ENCODE measurements around the gene LIN7A.

The LIN7A gene

DNA sequence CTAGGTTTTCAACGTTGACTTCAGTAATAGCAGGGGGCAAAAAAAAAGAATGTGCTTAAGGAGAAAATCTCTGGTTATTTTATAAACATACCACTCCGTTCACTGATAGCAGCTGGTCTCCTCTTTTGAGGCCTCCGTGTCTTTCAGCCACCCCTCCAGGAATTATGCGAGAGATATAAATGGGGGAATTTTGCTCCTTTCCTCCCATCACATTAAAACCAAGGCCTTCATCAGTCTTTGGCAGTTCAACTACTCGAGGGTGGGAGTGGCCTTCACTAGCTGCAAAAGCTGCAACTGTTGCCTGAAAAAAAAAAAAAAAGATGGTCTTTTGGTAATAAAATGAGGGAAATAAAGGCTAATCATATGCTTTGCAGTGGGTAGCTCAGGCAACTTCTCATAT lies 92.1 kb downstream of the LIN7A start:
- no peak for DNase-seq
- H3K4me3 ChIP-seq (ENCODE audit: low read depth in 1 of 2, low read length in 2 of 2), result no peak overlapping the region

DNA sequence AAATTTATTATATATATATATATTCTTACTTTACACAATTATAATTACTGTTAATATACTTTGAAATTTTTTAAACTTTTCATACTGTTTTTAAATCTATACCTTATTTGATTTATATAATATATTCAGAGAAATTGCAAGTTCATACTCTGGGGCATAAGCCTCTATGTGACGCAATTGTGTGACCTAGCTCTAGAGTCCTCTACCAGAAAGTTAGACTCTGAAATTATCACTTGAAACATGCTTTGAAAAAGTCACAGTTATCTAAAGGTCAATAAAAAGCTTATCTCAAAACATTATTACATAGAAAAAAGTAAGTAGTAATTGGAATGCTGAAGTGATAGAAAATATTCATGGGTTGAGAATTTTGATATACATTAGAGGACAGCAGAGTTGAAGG lies 93.8 kb downstream of the LIN7A start:
- TF ChIP-seq, protein P1, sequence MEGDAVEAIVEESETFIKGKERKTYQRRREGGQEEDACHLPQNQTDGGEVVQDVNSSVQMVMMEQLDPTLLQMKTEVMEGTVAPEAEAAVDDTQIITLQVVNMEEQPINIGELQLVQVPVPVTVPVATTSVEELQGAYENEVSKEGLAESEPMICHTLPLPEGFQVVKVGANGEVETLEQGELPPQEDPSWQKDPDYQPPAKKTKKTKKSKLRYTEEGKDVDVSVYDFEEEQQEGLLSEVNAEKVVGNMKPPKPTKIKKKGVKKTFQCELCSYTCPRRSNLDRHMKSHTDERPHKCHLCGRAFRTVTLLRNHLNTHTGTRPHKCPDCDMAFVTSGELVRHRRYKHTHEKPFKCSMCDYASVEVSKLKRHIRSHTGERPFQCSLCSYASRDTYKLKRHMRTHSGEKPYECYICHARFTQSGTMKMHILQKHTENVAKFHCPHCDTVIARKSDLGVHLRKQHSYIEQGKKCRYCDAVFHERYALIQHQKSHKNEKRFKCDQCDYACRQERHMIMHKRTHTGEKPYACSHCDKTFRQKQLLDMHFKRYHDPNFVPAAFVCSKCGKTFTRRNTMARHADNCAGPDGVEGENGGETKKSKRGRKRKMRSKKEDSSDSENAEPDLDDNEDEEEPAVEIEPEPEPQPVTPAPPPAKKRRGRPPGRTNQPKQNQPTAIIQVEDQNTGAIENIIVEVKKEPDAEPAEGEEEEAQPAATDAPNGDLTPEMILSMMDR (IDR thresholded peaks at IDR 0.05; ENCODE audit: borderline replicate concordance, extremely low read depth, low read length, poor library complexity, severe bottlenecking), result no peak
- no peak for TF ChIP-seq EZH2 (IDR thresholded peaks at IDR 0.05; ENCODE audit: borderline replicate concordance, low read depth, low read length, severe bottlenecking)
- H3K36me3 ChIP-seq (ENCODE audit: insufficient read depth, low read length), result no peaks in the 10 kb centered on the region
- H3K79me2 ChIP-seq (ENCODE audit: insufficient read depth, low read length), result no peaks in the 10 kb centered on the region
- H2AFZ ChIP-seq (ENCODE audit: low read depth, low read length), result no peak overlapping the region
- H3K27me3 ChIP-seq (ENCODE audit: insufficient read depth, low read length, poor library complexity), result no peaks in the 10 kb centered on the region
- no peaks in the 10 kb centered on the region for H4K20me1 ChIP-seq (ENCODE audit: insufficient read depth, low read length)
- no peak overlapping the region for H3K9ac ChIP-seq (ENCODE audit: low read depth, low read length)
- DNase-seq (no peak), ATAC-seq (ENCODE audit: insufficient read depth, low read depth) (no peak)
- H3K4me2 ChIP-seq (ENCODE audit: insufficient read depth, low read length), result no peak overlapping the region
- no peak overlapping the region for H3K4me3 ChIP-seq (ENCODE audit: low read depth in 1 of 2, low read length in 2 of 2)
- H3K4me1 ChIP-seq (ENCODE audit: insufficient read depth, low read length), result no peaks in the 10 kb centered on the region
- no peak overlapping the region for H3K27ac ChIP-seq (ENCODE audit: low read length)
- H3K9me3 ChIP-seq (ENCODE audit: insufficient read depth, low read length, severe bottlenecking), result no peaks in the 10 kb centered on the region

More for the DNA sequence above, 92.1 kb downstream of the LIN7A start:
- TF ChIP-seq EZH2 (IDR thresholded peaks at IDR 0.05; ENCODE audit: borderline replicate concordance, low read depth, low read length, severe bottlenecking), result no peak
- TF ChIP-seq, protein P1 (IDR thresholded peaks at IDR 0.05; ENCODE audit: borderline replicate concordance, extremely low read depth, low read length, poor library complexity, severe bottlenecking), result no peak
- Histone ChIP-seq H3K4me2 (ENCODE audit: insufficient read depth, low read length) (no peak overlapping the region), H3K36me3 (ENCODE audit: insufficient read depth, low read length) (no peaks in the 10 kb centered on the region), H3K9me3 (ENCODE audit: insufficient read depth, low read length, severe bottlenecking) (no peaks in the 10 kb centered on the region), H4K20me1 (ENCODE audit: insufficient read depth, low read length) (no peaks in the 10 kb centered on the region), H3K4me1 (ENCODE audit: insufficient read depth, low read length) (no peaks in the 10 kb centered on the region), H3K79me2 (ENCODE audit: insufficient read depth, low read length) (no peaks in the 10 kb centered on the region), H3K9ac (ENCODE audit: low read depth, low read length) (no peak overlapping the region), H3K27me3 (ENCODE audit: insufficient read depth, low read length, poor library complexity) (no peaks in the 10 kb centered on the region), H2AFZ (ENCODE audit: low read depth, low read length) (no peak overlapping the region), H3K27ac (ENCODE audit: low read length) (no peak overlapping the region)
- no peak for ATAC-seq (ENCODE audit: insufficient read depth, low read depth)

DNA sequence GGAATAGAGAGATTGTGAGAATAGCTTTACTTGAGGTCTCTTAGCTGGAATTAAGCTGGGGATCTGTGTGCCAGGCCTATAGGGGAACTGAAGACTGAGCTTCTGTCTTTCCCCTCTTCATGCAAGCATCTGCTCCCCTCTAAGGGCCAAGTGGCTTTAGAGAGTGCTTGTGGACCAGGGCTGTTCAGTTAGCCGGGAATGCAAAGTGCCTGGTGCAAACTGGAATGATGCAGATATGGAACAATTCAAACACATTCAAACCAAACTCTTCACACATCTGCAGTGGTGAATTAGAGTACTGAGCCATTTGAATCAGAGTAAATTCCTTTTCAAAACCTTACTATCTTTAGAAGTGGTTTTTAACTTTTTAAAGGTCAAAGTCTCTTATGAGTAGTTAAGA lies 99.0 kb downstream of the LIN7A start:
- no peak for DNase-seq
- no peak for ATAC-seq (ENCODE audit: insufficient read depth, low read depth)

More for the DNA sequence above, 99.0 kb downstream of the LIN7A start:
- no peak overlapping the region for H3K9ac ChIP-seq (ENCODE audit: low read depth, low read length)
- no peaks in the 10 kb centered on the region for H4K20me1 ChIP-seq (ENCODE audit: insufficient read depth, low read length)
- no peak overlapping the region for H2AFZ ChIP-seq (ENCODE audit: low read depth, low read length)
- no peaks in the 10 kb centered on the region for H3K9me3 ChIP-seq (ENCODE audit: insufficient read depth, low read length, severe bottlenecking)
- H3K4me2 ChIP-seq (ENCODE audit: insufficient read depth, low read length), result no peak overlapping the region
- H3K27ac ChIP-seq (ENCODE audit: low read length), result no peak overlapping the region
- H3K4me3 ChIP-seq (ENCODE audit: low read depth in 1 of 2, low read length in 2 of 2), result no peak overlapping the region
- no peaks in the 10 kb centered on the region for H3K36me3 ChIP-seq (ENCODE audit: insufficient read depth, low read length)
- TF ChIP-seq, protein P1 (IDR thresholded peaks at IDR 0.05; ENCODE audit: borderline replicate concordance, extremely low read depth, low read length, poor library complexity, severe bottlenecking), result no peak
- TF ChIP-seq EZH2 (IDR thresholded peaks at IDR 0.05; ENCODE audit: borderline replicate concordance, low read depth, low read length, severe bottlenecking), result no peak
- no peaks in the 10 kb centered on the region for H3K79me2 ChIP-seq (ENCODE audit: insufficient read depth, low read length)
- H3K4me1 ChIP-seq (ENCODE audit: insufficient read depth, low read length), result no peaks in the 10 kb centered on the region
- no peaks in the 10 kb centered on the region for H3K27me3 ChIP-seq (ENCODE audit: insufficient read depth, low read length, poor library complexity)
